Thyroid gland (tissue), 4 donors: ENCODE data around the gene NUAK1. TPM values are rescaled to one million over a fixed set of nuclear protein-coding genes. Genes with fewer than 3 reads are reported as not detected.

Source experiments
- DNase-seq, 2 donors: peaks; one replicate each; pipeline ENCODE4 v3.0.0-alpha.2; 2019
- H3K27ac ChIP-seq, 3 donors: fragments of 200-600 bp; sonication (generic); 1 replicate in 2 of 3; 2 replicates in 1 of 3; pipeline ENCODE4 v1.5.1; 2016 to 2019; ENCODE audit warnings: mild to moderate bottlenecking in 1 of 3, moderate library complexity in 1 of 3
- H3K27me3 ChIP-seq: fragments of 200-600 bp; sonication (generic); one replicate; pipeline ENCODE4 v1.5.1; 2019
- H3K36me3 ChIP-seq, 2 donors: fragments of 200-600 bp; sonication (generic); one replicate each; pipeline ENCODE4 v1.5.1; 2016 to 2019
- H3K4me1 ChIP-seq, 2 donors: fragments of 200-600 bp; sonication (generic); one replicate each; pipeline ENCODE4 v1.5.1; 2017 to 2019
- H3K4me3 ChIP-seq, 3 donors: fragments of 200-600 bp; sonication (generic); replicated peaks in 1 of 3; 1 replicate in 2 of 3; 2 replicates in 1 of 3; pipeline ENCODE4 v1.5.1; 2016; ENCODE audit warnings: mild to moderate bottlenecking in 1 of 3
- H3K9me3 ChIP-seq: fragments of 200-600 bp; sonication (generic); one replicate; pipeline ENCODE4 v1.5.1; 2017
- POLR2A ChIP-seq, 2 donors: fragments of 450-650 bp; IDR thresholded peaks; one replicate each; pipeline ENCODE4 v1.6.1; 2017; ENCODE audit warnings: antibody characterized with exemption in 2 of 2, mild to moderate bottlenecking in 2 of 2, moderate library complexity in 1 of 2
- WGBS, 2 donors: methylation state at CpG; one replicate each; pipeline ENCODE4 v1.1.5; 2017; 5-methylcytosine and 5-hydroxymethylcytosine counted together
- intact Hi-C: fragments of 100-400 bp; cut with DNase I; formaldehyde crosslinking; loops from one replicate; pipeline ENCODE4 v1.15.1; 2023
- total RNA-seq, 4 donors: library from RNA; depleted of rRNA; stranded (reverse); fragments of >200 nt; gene quantifications; one replicate each; pipeline ENCODE4 v1.2.3, GENCODE V29; 2016
- TF ChIP-seq, protein P1 (sequence below), 6 experiments: fragments of 200-600 bp in 3 of 6; fragments of 450-650 bp in 3 of 6; sonication (generic) in 3 of 6; IDR thresholded peaks; one replicate each; pipeline ENCODE4 v1.5.1; 2016 to 2019; ENCODE audit warnings: antibody characterized with exemption in 6 of 6, mild to moderate bottlenecking in 2 of 6, inconsistent platforms in 1 of 6, moderate library complexity in 1 of 6

The NUAK1 gene
- total RNA-seq, 4 donors from 2014 or later = 4.5 to 38.4 (median 10.6) TPM

DNA sequence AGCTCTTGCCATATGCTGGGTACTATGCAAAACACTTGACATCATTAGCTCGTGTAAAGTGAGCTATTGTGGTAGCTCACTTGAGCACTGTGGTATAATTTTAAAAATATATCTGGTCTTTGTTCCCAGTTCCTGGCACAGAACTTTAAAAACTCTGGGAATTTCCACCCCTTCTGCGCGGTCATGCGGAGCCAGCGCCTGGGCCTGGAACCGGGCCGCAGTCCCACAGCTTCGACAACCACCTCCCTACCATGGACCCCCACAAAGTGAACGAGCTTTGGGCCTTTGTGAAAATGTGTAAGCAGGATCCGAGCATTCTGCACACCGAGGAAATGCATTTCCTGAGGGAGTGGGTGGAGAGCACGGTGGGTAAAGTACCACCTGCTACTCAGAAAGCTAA lies 123.1 kb downstream of the NUAK1 start:
- H3K4me3 ChIP-seq = no peak overlapping the region
- no peak for TF ChIP-seq POLR2A (IDR thresholded peaks at IDR 0.05)
- no peaks in the 10 kb centered on the region for H3K36me3 ChIP-seq
- no peaks in the 10 kb centered on the region for H3K27me3 ChIP-seq
- H3K9me3 ChIP-seq = no peaks in the 10 kb centered on the region
- intact Hi-C loops = no loop called here
- H3K27ac ChIP-seq = no peak overlapping the region
- DNase-seq = no peak
- H3K4me1 ChIP-seq = no peaks in the 10 kb centered on the region
- WGBS, 2 donors = 91 to 94% methylated on average over 12 of the region's 12 CpGs

DNA sequence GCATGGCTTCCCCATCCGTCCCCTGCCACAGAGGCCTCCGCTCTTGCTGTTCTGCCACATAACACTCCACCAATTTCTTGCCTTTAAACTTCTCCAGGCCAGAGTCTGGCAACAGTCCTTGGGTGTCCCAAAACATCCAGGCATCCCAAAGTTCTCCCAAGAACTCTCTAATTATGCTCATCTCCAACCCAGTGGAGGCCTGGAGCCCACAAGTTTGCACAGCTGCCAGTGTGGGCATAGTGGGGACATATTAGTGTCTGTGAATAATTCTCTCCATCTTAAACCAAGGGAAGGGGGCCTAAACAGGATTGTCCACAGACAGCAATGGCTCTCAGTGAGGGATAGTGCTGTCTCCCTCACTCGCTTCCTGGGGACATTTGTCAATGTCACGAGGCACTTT lies 124.8 kb downstream of the NUAK1 start:
- intact Hi-C loops = no loop called here
- Histone ChIP-seq H3K27ac (no peak overlapping the region), H3K4me3 (no peak overlapping the region), H3K4me1 (no peaks in the 10 kb centered on the region), H3K9me3 (no peaks in the 10 kb centered on the region), H3K27me3 (no peaks in the 10 kb centered on the region), H3K36me3 (no peaks in the 10 kb centered on the region)
- WGBS, 2 donors = 97 to 100% methylated on average over 4 of the region's 4 CpGs
- no peak for DNase-seq
- TF ChIP-seq POLR2A (IDR thresholded peaks at IDR 0.05) = no peak
- TF ChIP-seq, protein P1, sequence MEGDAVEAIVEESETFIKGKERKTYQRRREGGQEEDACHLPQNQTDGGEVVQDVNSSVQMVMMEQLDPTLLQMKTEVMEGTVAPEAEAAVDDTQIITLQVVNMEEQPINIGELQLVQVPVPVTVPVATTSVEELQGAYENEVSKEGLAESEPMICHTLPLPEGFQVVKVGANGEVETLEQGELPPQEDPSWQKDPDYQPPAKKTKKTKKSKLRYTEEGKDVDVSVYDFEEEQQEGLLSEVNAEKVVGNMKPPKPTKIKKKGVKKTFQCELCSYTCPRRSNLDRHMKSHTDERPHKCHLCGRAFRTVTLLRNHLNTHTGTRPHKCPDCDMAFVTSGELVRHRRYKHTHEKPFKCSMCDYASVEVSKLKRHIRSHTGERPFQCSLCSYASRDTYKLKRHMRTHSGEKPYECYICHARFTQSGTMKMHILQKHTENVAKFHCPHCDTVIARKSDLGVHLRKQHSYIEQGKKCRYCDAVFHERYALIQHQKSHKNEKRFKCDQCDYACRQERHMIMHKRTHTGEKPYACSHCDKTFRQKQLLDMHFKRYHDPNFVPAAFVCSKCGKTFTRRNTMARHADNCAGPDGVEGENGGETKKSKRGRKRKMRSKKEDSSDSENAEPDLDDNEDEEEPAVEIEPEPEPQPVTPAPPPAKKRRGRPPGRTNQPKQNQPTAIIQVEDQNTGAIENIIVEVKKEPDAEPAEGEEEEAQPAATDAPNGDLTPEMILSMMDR (IDR thresholded peaks at IDR 0.05) = no peak

Other genes starting within 250 kb of the NUAK1 start
- gene CKAP4, start 109.1 kb upstream of the NUAK1 start, total RNA-seq = 10 to 100 TPM; 40.7 to 55.5 (median 48.9) TPM
- gene TCP11L2, start 163.8 kb upstream of the NUAK1 start, total RNA-seq = 10 to 100 TPM; 39.7 to 72.3 (median 59.9) TPM
- gene POLR3B, start 218.8 kb upstream of the NUAK1 start, total RNA-seq = 10 to 100 TPM in 3 of 4 donors, 1 to 10 TPM in 1; 6.0 to 13.8 (median 12.0) TPM